ENCODE results near the gene HMG20A.

Gene HMG20A

GRCh38 chr15:77436822-77437221 lies 16.1 kb downstream of the HMG20A start:
- no peak for DNase-seq

DNA sequence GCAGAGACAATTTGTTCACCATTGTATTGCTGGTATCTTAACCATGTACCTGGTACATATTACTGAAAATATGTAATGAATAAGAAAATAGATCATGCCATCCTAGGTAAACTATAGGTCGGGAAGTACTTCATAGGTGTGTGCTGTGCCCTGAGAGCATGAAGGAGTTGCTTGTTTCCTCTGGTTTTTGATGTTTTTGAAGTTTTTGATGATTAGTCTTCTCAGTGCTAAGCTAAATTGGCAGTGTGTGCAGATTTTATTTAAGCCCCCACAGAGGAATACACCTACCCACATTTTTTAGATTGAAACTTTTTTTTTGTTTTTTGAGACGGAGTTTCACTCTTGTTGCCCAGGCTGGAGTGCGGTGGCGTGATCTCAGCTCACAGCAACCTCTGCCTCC lies 16.6 kb downstream of the HMG20A start:
- DNase-seq, result no peak

- DNase-seq, result peak in 1 of 3 experiments; percentile 27
These were observed 19.8 kb downstream of the HMG20A start for GRCh38 chr15:77440378-77440999.

DNA sequence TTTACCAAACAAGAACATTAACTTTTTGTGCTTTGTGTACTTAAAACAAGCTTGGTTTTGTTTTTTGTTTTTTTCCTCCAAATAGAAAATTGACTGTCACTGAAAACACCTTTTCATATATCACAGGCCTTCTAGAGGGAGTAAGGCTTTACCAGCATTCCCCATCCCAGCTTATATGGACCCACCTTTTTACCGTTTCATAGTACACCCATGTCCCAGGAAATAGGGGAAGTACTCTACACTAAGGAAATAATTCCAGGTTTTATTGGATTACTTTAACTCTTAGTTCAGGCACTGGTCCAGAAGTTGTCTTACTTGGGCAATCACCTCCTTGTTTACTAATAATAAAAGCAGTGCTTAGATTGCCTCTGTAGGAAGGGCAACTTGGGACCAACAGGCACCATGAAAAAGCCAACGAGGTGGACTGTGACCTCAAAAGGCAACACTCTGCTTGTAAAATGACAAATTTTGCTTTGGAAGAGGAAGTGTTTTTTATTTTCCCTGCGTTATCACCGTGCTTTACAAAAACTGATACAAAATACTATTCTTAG lies 26.2 kb downstream of the HMG20A start:
- no peak for DNase-seq

- no peak for DNase-seq
These were observed 33.6 kb downstream of the HMG20A start for GRCh38 chr15:77454265-77454664.

DNA sequence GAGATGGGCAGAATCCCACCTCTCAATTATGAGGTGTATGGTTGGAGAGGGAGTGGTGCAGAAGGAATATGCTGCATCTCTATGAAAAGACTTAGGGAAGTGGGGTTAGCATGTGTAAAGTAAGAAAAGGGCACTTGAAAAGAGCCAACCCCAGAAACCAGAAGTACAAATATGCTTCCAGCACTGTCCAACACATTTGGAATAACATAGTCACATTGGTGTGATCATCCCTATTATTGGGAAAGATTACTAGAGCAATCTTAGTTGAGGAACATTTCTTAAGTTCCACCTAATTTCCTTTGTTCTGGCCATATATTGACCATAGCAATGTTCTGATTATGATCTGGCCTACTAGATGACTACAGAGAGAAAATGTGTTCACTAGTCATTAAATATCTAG lies 34.3 kb downstream of the HMG20A start:
- DNase-seq, result no peak

- DNase-seq, result no peak
These were observed 35.1 kb downstream of the HMG20A start for GRCh38 chr15:77455696-77456321.

DNA sequence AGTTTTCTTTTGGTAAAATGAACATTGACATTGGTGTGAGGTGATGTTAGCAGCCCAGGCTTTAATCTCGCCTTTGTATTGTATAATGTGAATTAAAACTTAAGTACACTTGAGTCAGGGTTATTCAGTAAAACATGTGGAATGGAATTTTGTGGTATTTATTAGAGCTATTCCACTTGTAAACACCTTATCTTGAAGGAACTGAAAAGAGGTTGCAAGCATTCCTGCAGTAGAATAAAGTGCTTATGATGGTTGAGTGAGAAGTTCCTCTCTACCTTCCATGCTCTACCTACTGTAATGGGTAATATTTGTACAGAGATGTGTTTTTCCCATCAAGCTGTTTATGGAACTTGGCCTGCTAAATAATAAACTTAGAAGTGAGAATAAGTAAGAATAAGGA lies 36.1 kb downstream of the HMG20A start:
- DNase-seq, result no peak

- peak; percentile 49 to 76 (median 51) for DNase-seq
These were observed 36.7 kb downstream of the HMG20A start for GRCh38 chr15:77457191-77457904.

GRCh38 chr15:77457905-77458265 lies 37.2 kb downstream of the HMG20A start:
- DNase-seq, result no peak

DNA sequence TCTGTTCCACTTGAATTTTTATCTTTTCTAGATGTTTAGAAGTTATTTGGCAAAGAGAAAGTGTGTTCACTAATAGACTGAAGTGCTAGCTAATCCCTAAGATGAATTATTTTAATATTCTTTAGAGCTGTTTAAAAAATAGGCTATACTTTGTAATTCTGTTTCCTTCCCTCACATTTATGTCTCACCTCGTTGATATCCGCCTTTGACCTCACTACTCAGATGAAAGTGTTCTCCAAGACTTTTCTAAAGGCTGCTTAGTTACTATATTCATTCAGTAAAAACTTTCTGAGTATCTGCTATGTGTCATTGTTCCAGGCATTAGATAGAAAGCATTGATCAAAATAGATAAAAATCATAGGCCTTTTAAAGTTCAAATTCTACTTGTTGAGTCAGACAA lies 38.3 kb downstream of the HMG20A start:
- DNase-seq, result no peak

- DNase-seq, result no peak
These were observed 40.8 kb downstream of the HMG20A start for GRCh38 chr15:77461486-77461885.

GRCh38 chr15:77464129-77464865 lies 43.6 kb downstream of the HMG20A start:
- no peak for DNase-seq

- DNase-seq, result no peak
These were observed 45.8 kb downstream of the HMG20A start for GRCh38 chr15:77466521-77466920.

DNA sequence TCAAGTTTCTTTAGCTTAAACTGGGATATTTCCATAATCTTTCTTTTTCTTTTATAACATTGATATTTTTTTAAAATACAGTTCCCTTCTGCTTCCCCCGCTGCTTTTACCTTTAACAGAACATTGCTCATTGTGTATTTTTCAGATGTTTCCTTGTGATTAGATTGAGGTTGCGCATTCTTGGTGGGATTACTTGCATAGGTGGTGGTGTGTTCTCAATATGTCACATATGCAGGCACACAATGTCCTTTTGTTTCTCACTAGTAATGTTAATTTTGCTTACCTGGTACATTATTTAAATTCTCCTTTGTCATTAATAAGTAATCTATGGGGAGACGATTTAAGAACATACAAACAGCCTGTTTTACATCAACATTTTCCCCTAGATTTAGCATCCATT lies 48.2 kb downstream of the HMG20A start:
- no peak for DNase-seq

DNA sequence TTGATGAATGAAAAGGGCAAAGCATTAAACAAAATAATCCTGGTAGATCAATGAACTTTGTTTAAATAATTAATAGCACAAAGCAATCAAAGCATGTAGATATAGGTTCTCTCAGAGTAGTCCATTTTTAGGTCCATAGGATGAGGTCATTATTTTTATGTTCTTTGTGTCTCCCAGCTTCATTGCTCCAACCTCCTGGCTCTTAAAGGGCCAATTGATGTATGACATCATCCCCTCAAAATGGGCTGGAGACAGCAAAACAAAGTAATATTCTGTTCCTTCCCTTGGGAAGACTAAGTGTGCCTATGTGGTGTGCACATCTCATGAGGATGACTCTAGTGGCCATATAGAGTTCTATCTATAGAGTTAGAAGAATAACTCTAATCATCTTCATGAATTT lies 49.5 kb downstream of the HMG20A start:
- DNase-seq, result no peak

- DNase-seq, result no peak
These were observed 52.6 kb downstream of the HMG20A start for GRCh38 chr15:77473328-77473727.

DNA sequence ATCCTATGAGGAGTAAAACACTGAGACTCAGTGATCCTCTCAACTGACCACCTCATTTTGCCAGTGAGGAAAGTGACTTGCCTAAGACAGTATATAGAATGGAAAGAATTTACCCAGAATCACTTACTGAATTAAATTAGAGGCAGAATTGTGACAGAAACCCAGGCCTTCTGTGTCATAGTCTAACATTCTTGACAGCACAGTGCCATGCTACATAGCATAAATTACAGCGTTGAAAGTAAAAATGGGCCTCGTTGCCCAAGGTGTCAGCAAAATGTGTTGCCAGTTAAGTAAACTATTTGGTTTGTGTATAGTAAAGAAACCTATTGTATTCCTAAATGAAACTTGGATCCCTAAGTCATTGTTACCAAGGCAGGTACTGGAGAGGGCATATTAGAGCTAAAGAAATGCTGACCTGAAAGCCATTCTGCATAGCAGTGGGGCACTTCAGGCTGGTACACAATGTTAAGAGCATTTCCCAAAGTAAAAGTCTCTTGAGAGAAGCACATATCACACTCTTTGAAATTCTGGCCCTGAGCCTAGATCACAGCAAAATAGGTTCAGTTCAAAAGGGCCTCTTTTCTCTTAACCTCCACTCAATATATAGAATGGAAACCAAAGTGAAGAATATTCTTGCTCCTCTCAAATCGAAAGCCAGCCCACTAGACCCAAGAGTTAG lies 53.8 kb downstream of the HMG20A start:
- DNase-seq, result peak in 2 of 3 experiments; percentile 59 to 82

DNA sequence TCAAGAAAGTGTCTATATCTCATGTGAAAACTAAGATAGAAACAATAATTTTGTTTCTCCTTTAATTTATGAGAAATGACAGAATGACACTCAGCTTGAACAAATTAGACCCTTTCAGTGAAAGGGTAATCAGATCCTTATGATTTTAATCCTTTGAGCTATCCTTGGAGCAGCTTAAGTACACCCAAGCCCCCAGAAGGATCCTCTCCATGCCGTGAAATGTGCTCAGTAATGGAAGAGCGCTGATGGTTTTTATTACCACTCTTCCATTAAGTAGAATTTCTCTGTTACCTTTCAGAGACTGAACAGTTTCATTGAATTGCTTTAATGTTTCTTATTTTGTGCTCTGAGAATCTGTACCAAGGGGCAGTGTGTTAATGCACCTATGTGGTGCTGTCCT lies 54.3 kb downstream of the HMG20A start:
- peak in 2 of 3 experiments; percentile 60 to 67 for DNase-seq

DNA sequence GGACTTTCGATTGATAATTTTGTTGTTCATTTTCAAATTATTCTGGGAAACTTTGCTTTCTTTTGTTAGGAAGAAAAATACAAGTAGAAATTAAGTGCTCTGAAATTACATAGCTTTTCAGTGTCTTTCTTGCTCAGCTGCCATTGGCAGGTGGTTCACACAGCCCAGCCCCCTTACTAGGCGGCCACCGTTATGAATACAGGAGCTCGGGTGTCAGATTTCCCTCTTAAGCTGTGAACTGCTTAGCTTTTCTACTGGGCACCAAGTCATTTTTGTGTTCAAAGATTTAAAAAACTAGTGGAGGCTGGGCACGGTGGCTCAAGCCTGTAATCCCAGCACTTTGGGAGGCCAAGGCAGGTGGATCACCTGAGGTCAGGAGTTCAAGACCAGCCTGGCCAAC lies 55.2 kb downstream of the HMG20A start:
- DNase-seq, result peak; percentile 12 to 63 (median 44)

DNA sequence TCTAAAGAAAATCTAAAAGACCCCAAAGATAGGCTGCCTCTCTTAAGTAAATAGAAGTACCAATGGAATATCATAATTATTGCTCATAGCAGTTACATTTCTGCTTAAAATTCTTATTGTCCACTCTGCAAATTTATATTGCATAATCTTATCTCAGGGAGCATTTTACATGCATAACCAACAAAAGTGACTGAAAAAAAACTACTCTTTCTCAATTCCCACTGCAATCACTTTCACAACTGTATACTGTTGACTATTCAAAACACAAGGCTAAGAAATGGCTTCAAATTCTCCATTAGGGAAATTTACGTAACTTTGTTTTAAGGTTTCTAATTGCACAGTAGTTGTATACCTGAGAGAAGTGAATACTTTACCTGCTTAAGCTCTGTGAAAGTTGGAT lies 56.3 kb downstream of the HMG20A start:
- DNase-seq, result no peak

- DNase-seq, result no peak
These were observed 57.4 kb downstream of the HMG20A start for GRCh38 chr15:77478051-77478450.

DNA sequence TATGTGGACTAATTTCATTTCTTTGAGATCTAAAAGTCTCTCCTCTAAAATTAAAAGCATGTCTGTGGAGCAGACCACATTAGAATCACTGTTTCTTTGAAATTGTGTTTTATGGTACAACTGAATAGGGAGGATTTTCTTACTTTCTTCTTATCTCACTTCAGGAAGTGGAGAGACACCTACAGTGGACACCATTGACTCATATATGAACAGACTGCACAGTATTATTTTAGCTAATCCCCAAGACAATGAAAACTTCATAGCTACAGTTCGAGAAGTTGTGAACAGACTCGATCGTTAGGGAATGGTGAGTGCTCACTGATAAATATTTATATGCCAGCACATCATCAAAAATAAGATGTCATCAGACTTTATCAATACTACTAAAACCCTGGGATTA lies 58.3 kb downstream of the HMG20A start:
- DNase-seq, result no peak
